GM19438 (cell line): ENCODE measurements around the gene CRACR2B.

ENCODE experiments used
- ATAC-seq: cut with Tn5 transposase; IDR thresholded peaks from one replicate; pipeline ENCODE4 v1.9.1; 2021; ENCODE audit warnings: low read depth; ENCODE audit not compliant: unreplicated experiment

CRACR2B gene

GRCh38 chr11:863910-864827 lies 36.5 kb downstream of the CRACR2B start:
- no peak for ATAC-seq

GRCh38 chr11:864898-865297 lies 37.2 kb downstream of the CRACR2B start:
- no peak for ATAC-seq

- ATAC-seq, result no peak
Observed at GRCh38 chr11:865462-866430, 38.0 kb downstream of the CRACR2B start.

GRCh38 chr11:866481-866880 lies 38.8 kb downstream of the CRACR2B start:
- no peak for ATAC-seq

- no peak for ATAC-seq
Observed at GRCh38 chr11:867856-868358, 40.2 kb downstream of the CRACR2B start.

GRCh38 chr11:868394-868793 lies 40.7 kb downstream of the CRACR2B start:
- no peak for ATAC-seq

GRCh38 chr11:868802-869201 lies 41.1 kb downstream of the CRACR2B start:
- no peak for ATAC-seq

- no peak for ATAC-seq
Observed at GRCh38 chr11:869399-870126, 41.8 kb downstream of the CRACR2B start.

- no peak for ATAC-seq
Observed at GRCh38 chr11:870127-870413, 42.4 kb downstream of the CRACR2B start.

GRCh38 chr11:870418-870817 lies 42.7 kb downstream of the CRACR2B start:
- no peak for ATAC-seq

- no peak for ATAC-seq
Observed at GRCh38 chr11:871472-871871, 43.8 kb downstream of the CRACR2B start.

GRCh38 chr11:872799-873198 lies 45.1 kb downstream of the CRACR2B start:
- ATAC-seq, result no peak

- no peak for ATAC-seq
Observed at GRCh38 chr11:873706-874105, 46.0 kb downstream of the CRACR2B start.

- ATAC-seq, result no peak
Observed at GRCh38 chr11:875203-875602, 47.5 kb downstream of the CRACR2B start.

GRCh38 chr11:875769-876301 lies 48.1 kb downstream of the CRACR2B start:
- ATAC-seq, result no peak

- ATAC-seq, result no peak
Observed at GRCh38 chr11:876545-876944, 48.8 kb downstream of the CRACR2B start.

- ATAC-seq, result no peak
Observed at GRCh38 chr11:877565-877964, 49.8 kb downstream of the CRACR2B start.

- no peak for ATAC-seq
Observed at GRCh38 chr11:880447-880846, 52.7 kb downstream of the CRACR2B start.
